ENCODE data around the gene COPS8. TPM values are rescaled to one million over a fixed set of nuclear protein-coding genes. Genes with fewer than 3 reads are reported as not detected.

The COPS8 gene
- total RNA-seq, 1 donor from 2014 or later: 76.1 TPM

- Histone ChIP-seq H3K4me2 (ENCODE audit: low read length) (no peak overlapping the region), H3K27me3 (ENCODE audit: insufficient read depth, low read length) (no peaks in the 10 kb centered on the region), H3K79me2 (ENCODE audit: insufficient read depth, low read length) (no peaks in the 10 kb centered on the region), H3K36me3 (ENCODE audit: insufficient read depth, low read length) (no peaks in the 10 kb centered on the region), H4K20me1 (ENCODE audit: insufficient read depth, low read length) (no peaks in the 10 kb centered on the region), H3K4me3 (ENCODE audit: insufficient read depth, low read depth, low read length) (no peak overlapping the region), H3K27ac (ENCODE audit: low read depth, low read length) (no peak overlapping the region), H3K9ac (ENCODE audit: low read length) (no peak overlapping the region), H3K4me1 (ENCODE audit: insufficient read depth, low read length) (no peaks in the 10 kb centered on the region), H3K9me3 (ENCODE audit: insufficient read depth, low read depth, low read length) (no peaks in the 10 kb centered on the region), H2AFZ (ENCODE audit: low read depth, low read length) (no peak overlapping the region)
- H3K36me3 Mint-ChIP-seq (ENCODE audit: low read depth, unreplicated experiment): peaks cover 2% of the 10 kb centered on the region
- peaks cover 2% of the 10 kb centered on the region for H3K4me1 Mint-ChIP-seq (ENCODE audit: low read depth, unreplicated experiment)
- H3K9me3 Mint-ChIP-seq (ENCODE audit: unreplicated experiment): peaks cover 6% of the 10 kb centered on the region
- no peak for TF ChIP-seq EZH2 (IDR thresholded peaks at IDR 0.05; ENCODE audit: insufficient read depth, low read length)
- TF ChIP-seq CTCF (IDR thresholded peaks at IDR 0.05; ENCODE audit: insufficient read depth, low read depth, low read length): no peak
- no peak for DNase-seq (ENCODE audit: low read depth)
- FAIRE-seq: peak; percentile 23
- no peak overlapping the region for H3K4me3 Mint-ChIP-seq (ENCODE audit: unreplicated experiment)
- H3K27ac Mint-ChIP-seq (ENCODE audit: unreplicated experiment): no peak overlapping the region
- H3K27me3 Mint-ChIP-seq (ENCODE audit: low read depth, unreplicated experiment): peaks cover 2% of the 10 kb centered on the region
Measured at GRCh38 chr2:237113026-237113795, 27.5 kb downstream of the COPS8 start.

- no peak overlapping the region for H3K4me3 Mint-ChIP-seq (ENCODE audit: unreplicated experiment)
- peaks cover 4% of the 10 kb centered on the region for H3K9me3 Mint-ChIP-seq (ENCODE audit: unreplicated experiment)
- Histone ChIP-seq H3K4me2 (ENCODE audit: low read length) (no peak overlapping the region), H3K27me3 (ENCODE audit: insufficient read depth, low read length) (no peaks in the 10 kb centered on the region), H3K4me3 (ENCODE audit: insufficient read depth, low read depth, low read length) (no peak overlapping the region), H3K9ac (ENCODE audit: low read length) (no peak overlapping the region), H3K9me3 (ENCODE audit: insufficient read depth, low read depth, low read length) (no peaks in the 10 kb centered on the region), H3K36me3 (ENCODE audit: insufficient read depth, low read length) (no peaks in the 10 kb centered on the region), H3K27ac (ENCODE audit: low read depth, low read length) (no peak overlapping the region), H3K4me1 (ENCODE audit: insufficient read depth, low read length) (no peaks in the 10 kb centered on the region), H2AFZ (ENCODE audit: low read depth, low read length) (no peak overlapping the region), H4K20me1 (ENCODE audit: insufficient read depth, low read length) (no peaks in the 10 kb centered on the region), H3K79me2 (ENCODE audit: insufficient read depth, low read length) (no peaks in the 10 kb centered on the region)
- H3K4me1 Mint-ChIP-seq (ENCODE audit: low read depth, unreplicated experiment): peaks cover 2% of the 10 kb centered on the region
- no peak overlapping the region for H3K27ac Mint-ChIP-seq (ENCODE audit: unreplicated experiment)
- H3K36me3 Mint-ChIP-seq (ENCODE audit: low read depth, unreplicated experiment): peaks cover 2% of the 10 kb centered on the region
- TF ChIP-seq EZH2 (IDR thresholded peaks at IDR 0.05; ENCODE audit: insufficient read depth, low read length) (no peak), CTCF (IDR thresholded peaks at IDR 0.05; ENCODE audit: insufficient read depth, low read depth, low read length) (no peak)
- FAIRE-seq: no peak
- H3K27me3 Mint-ChIP-seq (ENCODE audit: low read depth, unreplicated experiment): peaks cover 2% of the 10 kb centered on the region
- DNase-seq (ENCODE audit: low read depth): no peak
Measured at GRCh38 chr2:237115870-237116269, 30.2 kb downstream of the COPS8 start.

GRCh38 chr2:237116431-237116830 is 30.7 kb downstream of the COPS8 start:
- FAIRE-seq (no peak), DNase-seq (ENCODE audit: low read depth) (no peak)
- TF ChIP-seq CTCF (IDR thresholded peaks at IDR 0.05; ENCODE audit: insufficient read depth, low read depth, low read length) (no peak), EZH2 (IDR thresholded peaks at IDR 0.05; ENCODE audit: insufficient read depth, low read length) (no peak)
- no peaks in the 10 kb centered on the region for H3K36me3 ChIP-seq (ENCODE audit: insufficient read depth, low read length)
- Mint-ChIP-seq H3K36me3 (ENCODE audit: low read depth, unreplicated experiment) (peaks cover 2% of the 10 kb centered on the region), H3K9me3 (ENCODE audit: unreplicated experiment) (peaks cover 4% of the 10 kb centered on the region), H3K4me3 (ENCODE audit: unreplicated experiment) (no peak overlapping the region), H3K27me3 (ENCODE audit: low read depth, unreplicated experiment) (peaks cover 2% of the 10 kb centered on the region), H3K4me1 (ENCODE audit: low read depth, unreplicated experiment) (peaks cover 3% of the 10 kb centered on the region), H3K27ac (ENCODE audit: unreplicated experiment) (no peak overlapping the region)
- H3K4me2 ChIP-seq (ENCODE audit: low read length): no peak overlapping the region
- H3K79me2 ChIP-seq (ENCODE audit: insufficient read depth, low read length): no peaks in the 10 kb centered on the region
- no peaks in the 10 kb centered on the region for H3K9me3 ChIP-seq (ENCODE audit: insufficient read depth, low read depth, low read length)
- H3K9ac ChIP-seq (ENCODE audit: low read length): no peak overlapping the region
- no peaks in the 10 kb centered on the region for H3K4me1 ChIP-seq (ENCODE audit: insufficient read depth, low read length)
- H4K20me1 ChIP-seq (ENCODE audit: insufficient read depth, low read length): no peaks in the 10 kb centered on the region
- no peaks in the 10 kb centered on the region for H3K27me3 ChIP-seq (ENCODE audit: insufficient read depth, low read length)
- H3K27ac ChIP-seq (ENCODE audit: low read depth, low read length): no peak overlapping the region
- H2AFZ ChIP-seq (ENCODE audit: low read depth, low read length): no peak overlapping the region
- no peak overlapping the region for H3K4me3 ChIP-seq (ENCODE audit: insufficient read depth, low read depth, low read length)
